Upper lobe of right lung (tissue), 1 donor: ENCODE results near the gene NAALADL1. TPM values are rescaled to one million over a fixed set of nuclear protein-coding genes. Genes with fewer than 3 reads are reported as not detected.

ENCODE experiments used
- ATAC-seq: fragments of 200-7000 bp; cut with Tn5 transposase; one replicate; pipeline ENCODE4 v1.9.1; 2020; ENCODE audit warnings: mild to moderate bottlenecking, moderate library complexity
- DNase-seq: peaks from one replicate; pipeline ENCODE4 v3.0.0-alpha.2; 2020
- H3K27ac ChIP-seq: fragments of 200-600 bp; one replicate; pipeline ENCODE4 v1.8.0; 2022
- H3K27me3 ChIP-seq: fragments of 200-600 bp; one replicate; pipeline ENCODE4 v1.8.0; 2022; ENCODE audit warnings: mild to moderate bottlenecking
- H3K36me3 ChIP-seq: fragments of 200-600 bp; one replicate; pipeline ENCODE4 v1.8.0; 2022
- H3K4me1 ChIP-seq: fragments of 200-600 bp; one replicate; pipeline ENCODE4 v1.8.0; 2022
- H3K4me3 ChIP-seq: fragments of 200-600 bp; one replicate; pipeline ENCODE4 v1.8.0; 2022; ENCODE audit warnings: mild to moderate bottlenecking
- H3K9me3 ChIP-seq: fragments of 200-600 bp; one replicate; pipeline ENCODE4 v1.8.0; 2022
- intact Hi-C: fragments of 100-400 bp; cut with DNase I; formaldehyde crosslinking; loops from one replicate; pipeline ENCODE4 v1.11.0; 2022
- total RNA-seq: library from RNA; stranded (reverse); fragmentation: NEBNext Ultra II Directional; extraction: Animal tissue kit (Norgen Biotek cat#: 25700); gene quantifications from one replicate; pipeline ENCODE4 v1.2.1, GENCODE V29; 2021
- TF ChIP-seq, protein P1 (sequence below): fragments of 200-600 bp; IDR thresholded peaks from one replicate; pipeline ENCODE4 v1.8.0; 2022; ENCODE audit warnings: antibody characterized with exemption
- donor health status: DM: no; HTN: yes; CAD: no; lungs with severe emphysema.

Gene NAALADL1
- total RNA-seq, 1 donor from 2014 or later: 10.0 TPM

DNA sequence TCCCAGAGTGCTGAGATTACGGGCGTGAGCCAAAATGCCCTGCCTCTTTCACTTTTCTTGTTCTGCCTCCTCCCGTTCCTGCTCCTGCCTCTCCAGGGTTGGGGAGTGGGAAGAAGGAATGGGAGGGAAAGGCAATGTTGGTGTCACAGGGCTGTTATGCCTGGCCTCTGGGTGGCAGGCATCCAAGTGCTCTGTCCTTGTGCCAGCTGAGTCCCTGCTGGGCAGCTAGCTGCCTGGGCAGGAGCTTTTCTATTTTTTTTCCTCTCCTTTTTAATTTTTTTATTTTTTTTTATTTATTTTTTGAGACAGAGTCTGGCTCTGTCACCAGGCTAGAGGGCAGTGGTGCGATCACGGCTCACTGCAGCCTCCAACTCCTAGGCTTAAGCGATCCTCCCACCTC is 21.4 kb downstream of the NAALADL1 start:
- no peak for ATAC-seq
- Histone ChIP-seq H3K9me3 (no peaks in the 10 kb centered on the region), H3K27me3 (no peaks in the 10 kb centered on the region), H3K36me3 (peaks cover 68% of the 10 kb centered on the region), H3K4me1 (peaks cover 8% of the 10 kb centered on the region), H3K4me3 (no peak overlapping the region), H3K27ac (no peak overlapping the region)
- intact Hi-C loops: no loop called here
- DNase-seq: peak; percentile 84
- TF ChIP-seq, protein P1, sequence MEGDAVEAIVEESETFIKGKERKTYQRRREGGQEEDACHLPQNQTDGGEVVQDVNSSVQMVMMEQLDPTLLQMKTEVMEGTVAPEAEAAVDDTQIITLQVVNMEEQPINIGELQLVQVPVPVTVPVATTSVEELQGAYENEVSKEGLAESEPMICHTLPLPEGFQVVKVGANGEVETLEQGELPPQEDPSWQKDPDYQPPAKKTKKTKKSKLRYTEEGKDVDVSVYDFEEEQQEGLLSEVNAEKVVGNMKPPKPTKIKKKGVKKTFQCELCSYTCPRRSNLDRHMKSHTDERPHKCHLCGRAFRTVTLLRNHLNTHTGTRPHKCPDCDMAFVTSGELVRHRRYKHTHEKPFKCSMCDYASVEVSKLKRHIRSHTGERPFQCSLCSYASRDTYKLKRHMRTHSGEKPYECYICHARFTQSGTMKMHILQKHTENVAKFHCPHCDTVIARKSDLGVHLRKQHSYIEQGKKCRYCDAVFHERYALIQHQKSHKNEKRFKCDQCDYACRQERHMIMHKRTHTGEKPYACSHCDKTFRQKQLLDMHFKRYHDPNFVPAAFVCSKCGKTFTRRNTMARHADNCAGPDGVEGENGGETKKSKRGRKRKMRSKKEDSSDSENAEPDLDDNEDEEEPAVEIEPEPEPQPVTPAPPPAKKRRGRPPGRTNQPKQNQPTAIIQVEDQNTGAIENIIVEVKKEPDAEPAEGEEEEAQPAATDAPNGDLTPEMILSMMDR: no peak

DNA sequence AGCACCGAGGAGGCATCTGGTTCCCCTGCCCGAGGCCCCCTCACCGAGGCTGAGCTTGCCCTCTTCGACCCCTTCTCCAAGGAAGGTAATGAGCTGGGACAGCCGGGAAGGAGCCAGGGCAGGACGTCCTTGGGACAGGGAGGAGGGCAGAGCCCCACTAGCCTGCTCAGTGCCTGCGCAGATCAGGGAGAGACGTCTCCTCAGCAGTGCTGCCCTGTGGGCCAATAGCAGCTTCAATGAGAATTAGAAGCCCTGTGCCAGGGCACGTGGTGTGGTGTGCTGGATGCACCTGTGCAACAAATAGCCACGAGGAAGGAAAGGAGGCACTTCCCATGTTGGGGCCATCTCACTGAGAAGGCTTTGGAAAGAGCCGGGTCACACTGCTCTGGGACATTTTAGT is 22.8 kb downstream of the NAALADL1 start:
- intact Hi-C loops: no loop called here
- no peak for ATAC-seq

DNA sequence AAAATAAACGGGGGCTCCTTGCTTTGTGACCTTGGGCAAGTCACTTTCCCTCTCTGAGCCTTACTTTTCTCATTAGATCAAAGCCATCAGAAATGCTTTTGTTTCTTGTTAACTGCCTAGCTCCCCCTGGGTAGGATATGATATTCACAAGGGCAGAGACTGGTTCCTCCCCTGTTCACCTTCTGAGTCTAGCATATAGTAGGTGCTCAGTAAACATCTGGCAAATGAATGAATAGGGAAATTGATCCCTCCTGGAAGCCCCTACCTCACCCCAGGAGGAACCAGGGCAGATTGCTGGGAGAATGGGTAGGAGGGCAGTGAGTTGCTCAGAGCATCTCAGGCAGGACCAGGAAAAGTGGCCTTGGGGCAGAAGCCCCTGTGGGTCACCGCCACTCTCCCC is 23.9 kb downstream of the NAALADL1 start:
- ATAC-seq: no peak
- peaks cover 64% of the 10 kb centered on the region for H3K36me3 ChIP-seq
- intact Hi-C loops: no loop called here

More for the DNA sequence above, 22.8 kb downstream of the NAALADL1 start:
- Histone ChIP-seq H3K4me3 (no peak overlapping the region), H3K4me1 (peaks cover 6% of the 10 kb centered on the region), H3K36me3 (peaks cover 70% of the 10 kb centered on the region), H3K27me3 (no peaks in the 10 kb centered on the region), H3K9me3 (no peaks in the 10 kb centered on the region), H3K27ac (no peak overlapping the region)
- TF ChIP-seq, protein P1: no peak
- DNase-seq: no peak

DNA sequence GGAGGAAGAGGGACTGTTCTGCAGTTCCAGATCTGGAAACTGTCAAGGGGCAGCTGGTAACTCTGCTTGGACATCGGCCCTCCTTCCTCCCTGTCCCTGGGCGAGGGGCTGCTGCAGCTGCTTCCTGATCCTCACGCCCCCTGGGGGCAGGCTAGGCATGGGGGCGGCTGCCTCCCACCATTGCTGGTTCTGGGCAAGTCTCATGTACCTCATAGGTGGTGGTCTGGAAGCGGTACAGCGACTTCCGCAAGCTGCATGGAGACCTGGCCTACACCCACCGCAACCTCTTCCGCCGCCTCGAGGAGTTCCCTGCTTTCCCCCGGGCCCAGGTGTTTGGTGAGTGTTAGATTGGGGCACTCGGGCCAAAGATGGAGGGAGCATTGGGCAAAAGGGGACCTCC is 26.1 kb downstream of the NAALADL1 start:
- TF ChIP-seq, protein P1: no peak
- no peak for ATAC-seq
- peaks cover 50% of the 10 kb centered on the region for H3K36me3 ChIP-seq
- peaks cover 15% of the 10 kb centered on the region for H3K4me1 ChIP-seq
- no peak overlapping the region for H3K4me3 ChIP-seq
- no peaks in the 10 kb centered on the region for H3K27me3 ChIP-seq
- intact Hi-C loops: no loop called here
- no peak for DNase-seq
- no peak overlapping the region for H3K27ac ChIP-seq
- no peaks in the 10 kb centered on the region for H3K9me3 ChIP-seq

More for the DNA sequence above, 23.9 kb downstream of the NAALADL1 start:
- no peak overlapping the region for H3K27ac ChIP-seq
- no peaks in the 10 kb centered on the region for H3K4me1 ChIP-seq
- DNase-seq: no peak
- H3K4me3 ChIP-seq: no peak overlapping the region
- no peaks in the 10 kb centered on the region for H3K9me3 ChIP-seq
- TF ChIP-seq, protein P1: no peak
- no peaks in the 10 kb centered on the region for H3K27me3 ChIP-seq

DNA sequence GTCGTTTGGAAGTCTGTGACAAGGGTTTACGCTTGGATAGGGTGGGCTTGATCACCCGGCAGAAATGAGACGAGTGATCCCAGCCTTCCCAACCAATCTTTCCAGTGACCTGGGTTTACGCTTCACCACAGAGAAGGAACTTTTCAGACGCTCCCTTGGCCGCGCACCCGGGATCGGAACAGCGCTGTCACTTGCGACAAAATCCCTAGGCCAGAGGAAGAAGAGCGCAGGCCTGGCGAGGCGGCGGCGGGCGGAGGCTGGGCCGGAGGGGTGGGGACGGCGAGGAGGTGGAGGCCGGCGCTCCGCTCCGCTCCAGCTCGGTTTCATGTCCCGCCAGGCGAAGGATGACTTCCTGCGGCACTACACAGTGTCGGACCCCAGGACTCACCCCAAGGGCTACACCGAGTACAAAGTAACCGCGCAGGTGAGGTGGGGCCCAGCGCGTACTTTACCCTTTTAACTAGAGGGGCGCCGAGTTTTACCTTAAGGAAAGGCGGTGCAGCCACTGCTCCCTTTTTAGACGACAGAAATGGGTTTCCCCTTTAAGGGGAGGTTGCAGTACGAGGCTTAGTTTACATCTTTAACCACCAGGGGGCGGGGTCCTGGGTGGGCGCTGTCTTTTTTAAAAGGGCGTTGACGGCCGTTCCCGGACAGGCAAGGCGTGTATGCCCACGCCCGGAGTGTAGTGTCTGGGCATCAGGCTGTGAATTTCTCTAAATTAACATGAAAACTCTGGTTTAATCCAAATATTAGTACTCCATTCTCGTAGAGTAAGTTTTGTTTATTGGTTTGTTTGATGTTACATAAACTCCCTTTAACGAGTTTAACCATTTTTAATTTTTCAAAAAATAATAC is 30.9 kb downstream of the NAALADL1 start, which contains the start of gene SNX15:
TSS of gene SNX15 (plus strand) at position 227 of the 855 bp plus-strand sequence. CDS start at position 326, 99 bp downstream.
- no peaks in the 10 kb centered on the region for H3K9me3 ChIP-seq
- intact Hi-C loops: no loop called here
- peak within 1 kb of the TSS; percentile 73 for H3K4me3 ChIP-seq
- DNase-seq (peak; percentile 95), ATAC-seq (peak; percentile 97)
- H3K4me1 ChIP-seq: peaks cover 18% of the 10 kb centered on the region
- H3K27ac ChIP-seq: peak within 1 kb of the TSS; percentile 92
- peaks cover 7% of the 10 kb centered on the region for H3K36me3 ChIP-seq
- TF ChIP-seq, protein P1: peak; percentile 86
- H3K27me3 ChIP-seq: no peaks in the 10 kb centered on the region
